Measurements from ENCODE around the gene CHCHD6. TPM values are rescaled to one million over a fixed set of nuclear protein-coding genes. Genes with fewer than 3 reads are reported as not detected.
A peak's percentile ranks its signal among the peaks of the same experiment; 100 is the strongest.

The CHCHD6 gene
- total and polyA plus RNA-seq, 2 of the 4 experiments (the other 2 are of a cell fraction), result 18.8 to 28.9 TPM

DNA sequence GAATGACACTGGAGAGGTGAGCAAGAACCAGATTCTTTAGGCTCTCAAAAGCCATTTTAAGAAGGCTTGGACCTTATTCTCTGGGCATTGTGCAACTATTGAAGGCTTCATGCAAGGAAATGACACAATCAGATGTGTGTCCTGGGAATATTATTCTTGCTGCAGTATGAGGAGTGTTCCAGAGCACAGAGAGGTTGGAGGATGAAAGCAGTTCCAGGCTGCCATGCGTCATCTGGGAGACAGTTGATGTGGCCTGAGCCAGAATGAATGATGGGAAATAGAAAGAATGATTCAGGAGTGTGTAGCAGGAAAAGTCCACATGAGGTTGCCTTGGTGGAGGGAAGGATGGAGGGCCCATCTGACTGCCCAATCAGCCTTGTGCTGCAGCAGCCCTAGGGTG lies 123.1 kb downstream of the CHCHD6 start:
- Histone ChIP-seq H3K4me2 (ENCODE audit: low read depth, low read length) (no peak overlapping the region), H2AFZ (replicated peaks; ENCODE audit: low read length, poor library complexity) (no peak overlapping the region), H3K4me1 (ENCODE audit: control insufficient read depth, insufficient read depth, low read length) (no peaks in the 10 kb centered on the region), H3K4ac (ENCODE audit: low read depth, low read length) (no peak overlapping the region), H3K27ac (ENCODE audit: insufficient read depth, low read length) (no peak overlapping the region), H3K4me3 (ENCODE audit: insufficient read depth, low read depth, low read length) (no peak overlapping the region), H4K8ac (ENCODE audit: low read depth in 2 of 2, low read length in 2 of 2) (no peak overlapping the region), H3K36me3 (ENCODE audit: control insufficient read depth, insufficient read depth, low read length) (no peaks in the 10 kb centered on the region), H3K9me3 (ENCODE audit: control insufficient read depth, insufficient read depth, low read length) (no peaks in the 10 kb centered on the region), H2BK120ac (ENCODE audit: low read depth, low read length) (no peak overlapping the region), H2BK5ac (ENCODE audit: low read depth, low read length, poor library complexity, severe bottlenecking) (no peak overlapping the region), H2AK5ac (ENCODE audit: low read depth, low read length) (no peak overlapping the region), H3K9me1 (ENCODE audit: insufficient read depth, low read length) (no peaks in the 10 kb centered on the region), H2BK15ac (ENCODE audit: low read depth, low read length) (no peak overlapping the region), H3K14ac (replicated peaks; ENCODE audit: low read depth, low read length) (no peak overlapping the region), H2BK20ac (ENCODE audit: low read depth, low read length) (no peak overlapping the region), H3K18ac (ENCODE audit: low read depth, low read length) (no peak overlapping the region), H3K9ac (ENCODE audit: low read depth, low read length) (no peak overlapping the region), H4K5ac (ENCODE audit: low read depth, low read length) (no peak overlapping the region), H3K23ac (ENCODE audit: low read depth, low read length) (no peak overlapping the region), H3K79me1 (ENCODE audit: low read depth in 1 of 2, low read length in 2 of 2) (no peaks in the 10 kb centered on the region), H3K56ac (ENCODE audit: extremely low read depth, insufficient read depth, low read length) (no peak overlapping the region), H2AK9ac (replicated peaks; ENCODE audit: low read depth, low read length, poor library complexity) (no peak overlapping the region), H4K91ac (ENCODE audit: insufficient read depth, low read depth, low read length) (no peak overlapping the region), H4K20me1 (ENCODE audit: insufficient read depth, low read length) (no peaks in the 10 kb centered on the region), H3K27me3 (ENCODE audit: control insufficient read depth, insufficient read depth, low read length) (no peaks in the 10 kb centered on the region)
- ChIA-PET CTCF (no interaction called here), POLR2A (ENCODE audit: unreplicated experiment) (no interaction called here)
- intact Hi-C loops (cut with micrococcal nuclease), result no loop called here
- in situ Hi-C loops (cut with MboI; ENCODE audit: low sequenced_read_pairs), result no loop called here
- DNase-seq, result peak; percentile 26
- no peak for ATAC-seq (ENCODE audit: low read depth)
- WGBS, 2 experiments (ENCODE audit: extremely low coverage in 2 of 2, insufficient read length in 1 of 2), result 88% methylated on average over 1 of the region's 1 CpG; no CpG with 5 or more reads in 1 of the 2 experiments
- TF ChIP-seq, protein P1, sequence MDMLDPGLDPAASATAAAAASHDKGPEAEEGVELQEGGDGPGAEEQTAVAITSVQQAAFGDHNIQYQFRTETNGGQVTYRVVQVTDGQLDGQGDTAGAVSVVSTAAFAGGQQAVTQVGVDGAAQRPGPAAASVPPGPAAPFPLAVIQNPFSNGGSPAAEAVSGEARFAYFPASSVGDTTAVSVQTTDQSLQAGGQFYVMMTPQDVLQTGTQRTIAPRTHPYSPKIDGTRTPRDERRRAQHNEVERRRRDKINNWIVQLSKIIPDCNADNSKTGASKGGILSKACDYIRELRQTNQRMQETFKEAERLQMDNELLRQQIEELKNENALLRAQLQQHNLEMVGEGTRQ (IDR thresholded peaks at IDR 0.05; ENCODE audit: low read depth, low read length), result no peak
- TF ChIP-seq RFX5 (IDR thresholded peaks at IDR 0.05; ENCODE audit: low read depth, low read length) (no peak), CEBPB (IDR thresholded peaks at IDR 0.05; ENCODE audit: low read depth, low read length) (peak; percentile 48; the same call in 1 of the 2 replicates), CHD1 (IDR thresholded peaks at IDR 0.05; ENCODE audit: low read depth, low read length) (no peak)
- TF ChIP-seq, protein P2, sequence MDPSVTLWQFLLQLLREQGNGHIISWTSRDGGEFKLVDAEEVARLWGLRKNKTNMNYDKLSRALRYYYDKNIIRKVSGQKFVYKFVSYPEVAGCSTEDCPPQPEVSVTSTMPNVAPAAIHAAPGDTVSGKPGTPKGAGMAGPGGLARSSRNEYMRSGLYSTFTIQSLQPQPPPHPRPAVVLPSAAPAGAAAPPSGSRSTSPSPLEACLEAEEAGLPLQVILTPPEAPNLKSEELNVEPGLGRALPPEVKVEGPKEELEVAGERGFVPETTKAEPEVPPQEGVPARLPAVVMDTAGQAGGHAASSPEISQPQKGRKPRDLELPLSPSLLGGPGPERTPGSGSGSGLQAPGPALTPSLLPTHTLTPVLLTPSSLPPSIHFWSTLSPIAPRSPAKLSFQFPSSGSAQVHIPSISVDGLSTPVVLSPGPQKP (IDR thresholded peaks at IDR 0.05; ENCODE audit: borderline replicate concordance, low read depth, low read length), result no peak
- BruUV-seq (replicated peaks), result no TSS peak
- dilution Hi-C loops (cut with HindIII; ENCODE audit: low sequenced_read_pairs, unreplicated experiment), result no loop called here

Measured in IMR-90 (cell line).